Gastrocnemius medialis (tissue), 4 donors: ENCODE measurements around the gene ZNF146.

Experiments
- POLR2A ChIP-seq, 2 donors: fragments of 450-650 bp; IDR thresholded peaks; one replicate each; pipeline ENCODE4 v1.6.1; 2017; ENCODE audit warnings: antibody characterized with exemption in 2 of 2, mild to moderate bottlenecking in 2 of 2, moderate library complexity in 2 of 2
- TF ChIP-seq, protein P1 (sequence below), 5 experiments: fragments of 450-650 bp in 3 of 5; fragments of 200-600 bp in 2 of 5; sonication (generic) in 2 of 5; IDR thresholded peaks in 4 of 5; conservative IDR thresholded peaks in 1 of 5; 1 replicate in 4 of 5; 2 replicates in 1 of 5; pipeline ENCODE4 v1.5.1; 2016 to 2019; ENCODE audit warnings: antibody characterized with exemption in 5 of 5, mild to moderate bottlenecking in 3 of 5, moderate library complexity in 3 of 5

GRCh38 chr19:36182612-36183244 lies 32.2 kb upstream of the ZNF146 start:
- TF ChIP-seq POLR2A (IDR thresholded peaks at IDR 0.05): no peak
- TF ChIP-seq, protein P1, sequence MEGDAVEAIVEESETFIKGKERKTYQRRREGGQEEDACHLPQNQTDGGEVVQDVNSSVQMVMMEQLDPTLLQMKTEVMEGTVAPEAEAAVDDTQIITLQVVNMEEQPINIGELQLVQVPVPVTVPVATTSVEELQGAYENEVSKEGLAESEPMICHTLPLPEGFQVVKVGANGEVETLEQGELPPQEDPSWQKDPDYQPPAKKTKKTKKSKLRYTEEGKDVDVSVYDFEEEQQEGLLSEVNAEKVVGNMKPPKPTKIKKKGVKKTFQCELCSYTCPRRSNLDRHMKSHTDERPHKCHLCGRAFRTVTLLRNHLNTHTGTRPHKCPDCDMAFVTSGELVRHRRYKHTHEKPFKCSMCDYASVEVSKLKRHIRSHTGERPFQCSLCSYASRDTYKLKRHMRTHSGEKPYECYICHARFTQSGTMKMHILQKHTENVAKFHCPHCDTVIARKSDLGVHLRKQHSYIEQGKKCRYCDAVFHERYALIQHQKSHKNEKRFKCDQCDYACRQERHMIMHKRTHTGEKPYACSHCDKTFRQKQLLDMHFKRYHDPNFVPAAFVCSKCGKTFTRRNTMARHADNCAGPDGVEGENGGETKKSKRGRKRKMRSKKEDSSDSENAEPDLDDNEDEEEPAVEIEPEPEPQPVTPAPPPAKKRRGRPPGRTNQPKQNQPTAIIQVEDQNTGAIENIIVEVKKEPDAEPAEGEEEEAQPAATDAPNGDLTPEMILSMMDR (IDR thresholded peaks at IDR 0.05 in 4 of 5, conservative IDR thresholded peaks at IDR 0.05 in 1 of 5): no peak
